OCI-LY7 (cell line): Measurements from ENCODE around the gene AUTS2. TPM values are rescaled to one million over a fixed set of nuclear protein-coding genes. Genes with fewer than 3 reads are reported as not detected.

Experiments
- BruUV-seq: library from RNA; stranded (reverse); fragments of 400-500 nt; replicated peaks from 2 replicates; lab custom pipeline; 2021; lab: Mats Ljungman, UMichigan
- CTCF ChIA-PET: fragments of 300-600 bp; sonication (Branson Sonifier 250); formaldehyde crosslinking; loops from one replicate; lab custom pipeline; 2022; ENCODE audit warnings: antibody characterized with exemption; ENCODE audit not compliant: unreplicated experiment; lab: Charles Lee
- POLR2A ChIA-PET: fragments of 300-600 bp; sonication (Branson Sonifier 250); formaldehyde crosslinking; loops from one replicate; lab custom pipeline; 2022; ENCODE audit warnings: antibody characterized with exemption; lab: Charles Lee
- DNase-seq: peaks from one replicate; pipeline ENCODE4 v3.0.0-alpha.2; 2015; ENCODE audit warnings: low spot score
- H2AFZ ChIP-seq: fragments of 200-600 bp; sonication (generic), shearing (Covaris generic); 2 replicates; pipeline ENCODE4 v1.6.1; 2014; ENCODE audit warnings: mild to moderate bottlenecking, antibody characterized with exemption, low read length, moderate library complexity
- H3K27ac ChIP-seq: fragments of 200-600 bp; sonication (generic); 2 replicates; pipeline ENCODE4 v1.5.1; 2014; ENCODE audit warnings: mixed run types, low read depth, mild to moderate bottlenecking, moderate library complexity, low read length, inconsistent platforms; ENCODE audit not compliant: poor library complexity, severe bottlenecking
- H3K36me3 ChIP-seq: fragments of 200-600 bp; sonication (generic); 2 replicates; pipeline ENCODE4 v1.6.1; 2014; ENCODE audit warnings: mild to moderate bottlenecking, antibody characterized with exemption, low read length, moderate library complexity, mixed read lengths; ENCODE audit not compliant: insufficient read depth
- H3K4me1 ChIP-seq: fragments of 200-600 bp; sonication (generic); 2 replicates; pipeline ENCODE4 v1.5.1; 2014; ENCODE audit warnings: mild to moderate bottlenecking, low read length; ENCODE audit not compliant: insufficient read depth, poor library complexity, severe bottlenecking
- H3K4me2 ChIP-seq: fragments of 200-600 bp; sonication (generic); 2 replicates; pipeline ENCODE4 v1.6.1; 2014; ENCODE audit warnings: mild to moderate bottlenecking, low read length
- H3K4me3 ChIP-seq: fragments of 200-600 bp; sonication (generic); 2 replicates; pipeline ENCODE4 v1.5.1; 2014; ENCODE audit warnings: mild to moderate bottlenecking, low read depth, low read length; ENCODE audit not compliant: poor library complexity, severe bottlenecking
- H3K79me2 ChIP-seq: fragments of 200-600 bp; sonication (generic); 2 replicates; pipeline ENCODE4 v1.6.1; 2016; ENCODE audit warnings: low read depth, mild to moderate bottlenecking, low read length, moderate library complexity, mixed read lengths; ENCODE audit not compliant: insufficient read depth
- H3K9me2 ChIP-seq: fragments of 200-600 bp; sonication (generic); 2 replicates; pipeline ENCODE4 v1.6.1; 2016; ENCODE audit warnings: mild to moderate bottlenecking, low read length, mixed read lengths; ENCODE audit not compliant: insufficient read depth
- H3K9me3 ChIP-seq: fragments of 200-600 bp; sonication (generic); 2 replicates; pipeline ENCODE4 v1.6.1; 2014; ENCODE audit warnings: mild to moderate bottlenecking, mixed run types, low read length, mixed read lengths
- H4K20me1 ChIP-seq: fragments of 200-600 bp; sonication (generic); 2 replicates; pipeline ENCODE4 v1.6.1; 2014; ENCODE audit warnings: mild to moderate bottlenecking, antibody characterized with exemption, low read length, moderate library complexity, mixed read lengths; ENCODE audit not compliant: insufficient read depth
- CTCF ChIP-seq: fragments of 200-600 bp; sonication (generic); conservative IDR thresholded peaks from 2 replicates; pipeline ENCODE4 v1.5.1; 2014; ENCODE audit warnings: mild to moderate bottlenecking, antibody characterized with exemption, low read length, moderate library complexity, mixed read lengths
- EZH2phosphoT487 ChIP-seq: fragments of 200-600 bp; sonication (generic); IDR thresholded peaks from 2 replicates; pipeline ENCODE4 v1.6.1; 2018; ENCODE audit warnings: low read depth, borderline replicate concordance, mild to moderate bottlenecking, mixed run types, antibody characterized with exemption, low read length, moderate library complexity, mixed read lengths
- intact Hi-C: fragments of 100-400 bp; cut with micrococcal nuclease; formaldehyde crosslinking; loops from one replicate; pipeline ENCODE4 v1.10.0; 2022; ENCODE audit not compliant: unreplicated experiment
- total RNA-seq, 2 experiments: library from RNA; depleted of rRNA in 1 of 2; stranded (reverse); fragments of >200 nt in 1 of 2; shearing (Covaris generic) in 1 of 2; gene quantifications; 2 replicates each; pipeline ENCODE4 v1.2.3, GENCODE V29; 2014 to 2022

The AUTS2 gene
- total RNA-seq, 2 experiments from 2014 or later: 37.9 to 78.5 TPM

DNA sequence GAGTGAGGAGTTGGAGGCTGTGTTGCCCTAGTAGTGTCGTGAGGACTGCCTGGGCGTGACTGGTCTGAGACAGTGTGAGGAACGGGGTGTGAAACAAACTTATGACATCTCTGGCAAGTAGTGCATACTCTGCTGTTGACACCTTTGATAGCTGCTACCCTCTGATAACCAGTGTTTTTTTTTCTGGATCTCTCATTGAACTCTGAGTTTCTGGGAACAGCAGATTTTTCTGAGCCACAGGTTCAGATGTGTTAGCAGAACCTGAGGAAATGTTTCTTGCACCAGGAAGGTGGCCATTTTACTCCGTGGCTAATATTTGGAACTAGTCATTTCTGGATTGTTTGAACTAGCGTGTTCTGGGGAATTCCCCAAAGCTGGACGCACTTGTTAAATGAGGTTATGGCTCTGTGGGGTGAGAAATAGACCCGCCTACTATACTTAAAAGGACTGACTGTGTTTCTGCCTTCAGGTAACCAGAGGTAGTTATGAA, 52.9 kb downstream of the AUTS2 start:
- peaks cover 84% of the 10 kb centered on the region for H3K79me2 ChIP-seq
- no peaks in the 10 kb centered on the region for H3K9me3 ChIP-seq
- no peak for TF ChIP-seq EZH2phosphoT487
- TF ChIP-seq CTCF: no peak
- H2AFZ ChIP-seq: no peak overlapping the region
- H4K20me1 ChIP-seq: peaks cover 15% of the 10 kb centered on the region
- H3K4me3 ChIP-seq: no peak overlapping the region
- peak overlapping the region; percentile 35; the same call in 1 of the 2 replicates for H3K4me2 ChIP-seq
- ChIA-PET POLR2A (interaction anchor here (0.7 to 1.1 kb wide), 2 partner anchors 18 to 22 kb away, joined by 3 read pairs; no protein-coding TSS in a partner anchor), CTCF (no interaction called here)
- no peaks in the 10 kb centered on the region for H3K36me3 ChIP-seq
- no peaks in the 10 kb centered on the region for H3K9me2 ChIP-seq
- DNase-seq: no peak
- intact Hi-C loops: no loop called here
- H3K4me1 ChIP-seq: peaks cover 77% of the 10 kb centered on the region
- H3K27ac ChIP-seq: no peak overlapping the region
- no TSS peak for BruUV-seq

DNA sequence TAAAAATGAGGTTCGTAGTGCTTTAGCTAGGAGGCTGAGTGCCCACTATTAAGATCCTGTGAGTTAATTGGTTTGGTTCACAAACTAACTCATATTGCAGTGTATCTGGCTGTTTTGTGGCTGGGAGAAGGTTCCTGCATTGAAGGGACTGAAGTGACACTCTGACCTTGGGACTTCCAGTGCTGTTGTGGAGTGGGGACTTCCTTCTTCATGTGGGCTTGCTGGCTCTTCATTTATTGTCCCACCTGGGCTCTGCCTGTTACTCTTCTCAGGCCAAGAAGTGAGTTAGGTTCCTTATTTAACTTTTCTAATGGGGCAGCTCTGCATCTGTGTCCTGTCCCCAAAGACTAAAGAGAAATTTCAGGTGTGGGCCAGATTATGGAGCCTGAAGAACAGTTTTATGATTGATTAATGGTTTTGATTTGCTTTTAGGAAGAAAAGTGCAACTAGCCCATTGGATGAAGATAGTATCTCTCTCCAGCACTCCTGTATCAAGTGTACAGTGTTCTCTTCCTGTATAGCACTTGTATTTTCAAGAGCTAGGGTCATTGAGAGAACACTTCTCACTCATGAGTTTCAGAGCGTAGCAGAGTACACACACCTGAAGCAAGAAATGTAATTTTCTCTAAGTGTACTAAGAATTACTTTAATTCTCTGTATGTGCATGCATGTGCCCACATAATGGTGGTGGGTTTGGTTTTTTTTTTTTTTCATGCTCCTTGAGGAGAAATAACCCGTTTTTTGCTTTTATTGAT, 54.8 kb downstream of the AUTS2 start:
- ChIA-PET CTCF (interaction anchor here (0.6 kb wide), 1 partner anchor 249 kb away, joined by 3 read pairs; no protein-coding TSS in a partner anchor), POLR2A (interaction anchor here (0.5 to 1.8 kb wide), 9 partner anchors 8 to 173 kb away, joined by 3 to 7 read pairs (median 5); no protein-coding TSS in a partner anchor)
- TF ChIP-seq CTCF (no peak), EZH2phosphoT487 (no peak)

More for the DNA sequence above, 54.8 kb downstream of the AUTS2 start:
- Histone ChIP-seq H3K27ac (peak overlapping the region; percentile 59), H4K20me1 (peaks cover 8% of the 10 kb centered on the region; the same call in 1 of the 2 replicates), H3K4me2 (peak overlapping the region; percentile 60), H3K4me1 (peaks cover 65% of the 10 kb centered on the region), H3K9me2 (no peaks in the 10 kb centered on the region), H3K36me3 (no peaks in the 10 kb centered on the region), H3K79me2 (peaks cover 88% of the 10 kb centered on the region), H2AFZ (no peak overlapping the region), H3K9me3 (no peaks in the 10 kb centered on the region), H3K4me3 (peak overlapping the region; percentile 4)
- BruUV-seq: no TSS peak
- DNase-seq: peak; percentile 59
- intact Hi-C loops: no loop called here
